Epithelial cell of esophagus (primary cell): ENCODE data around the gene POLR2A.
"Not testable (repeated sequence)": the region's sequence is repeated elsewhere in the genome, so short reads cannot be mapped to it uniquely, and the experiment has no call there.

ENCODE experiments used
- DNase-seq: peaks from one replicate; pipeline ENCODE4 v3.0.0; 2010; ENCODE audit warnings: low read depth
- H3K4me3 ChIP-seq: 2 replicates; pipeline ENCODE4 v1.5.1; 2011; ENCODE audit warnings: mild to moderate bottlenecking, low read length, control low read depth
- CTCF ChIP-seq: IDR thresholded peaks from 2 replicates; pipeline ENCODE4 v1.5.1; 2011; ENCODE audit warnings: low read depth, mild to moderate bottlenecking, low read length, control low read depth, inconsistent platforms; ENCODE audit not compliant: insufficient read depth; ENCODE audit errors: missing control alignments

The POLR2A gene

GRCh38 chr17:7468804-7469389 is 15.3 kb upstream of the POLR2A start:
- no peak overlapping the region for H3K4me3 ChIP-seq
- no peak for TF ChIP-seq CTCF
- no peak for DNase-seq

- DNase-seq, H3K4me3 ChIP-seq: not testable (repeated sequence)
These were observed 14.3 kb upstream of the POLR2A start for GRCh38 chr17:7469843-7470242.

- not testable (repeated sequence) for DNase-seq, H3K4me3 ChIP-seq
These were observed 13.7 kb upstream of the POLR2A start for GRCh38 chr17:7470457-7470973.

- no peak for DNase-seq
- TF ChIP-seq CTCF = no peak
- no peak overlapping the region for H3K4me3 ChIP-seq
These were observed 12.4 kb upstream of the POLR2A start for GRCh38 chr17:7471729-7472128.

- DNase-seq, H3K4me3 ChIP-seq: not testable (repeated sequence)
These were observed 9.4 kb upstream of the POLR2A start for GRCh38 chr17:7474767-7475166.

- TF ChIP-seq CTCF = no peak
- no peak overlapping the region for H3K4me3 ChIP-seq
- DNase-seq = peak; percentile 78
These were observed 8.3 kb upstream of the POLR2A start for GRCh38 chr17:7475764-7476422.

GRCh38 chr17:7476494-7476893 is 7.7 kb upstream of the POLR2A start:
- TF ChIP-seq CTCF = no peak
- H3K4me3 ChIP-seq = peak overlapping the region; percentile 94
- DNase-seq = peak; percentile 93

GRCh38 chr17:7476951-7477350 is 7.2 kb upstream of the POLR2A start:
- H3K4me3 ChIP-seq = peak overlapping the region; percentile 94
- no peak for TF ChIP-seq CTCF
- DNase-seq = no peak
